Cardiac muscle cell (in vitro differentiated cells and primary cell): Measurements from ENCODE around the gene FAM20C. TPM values are rescaled to one million over a fixed set of nuclear protein-coding genes. Genes with fewer than 3 reads are reported as not detected.

Experiments
- polyA plus RNA-seq: library from polyadenylated mRNA; unstranded; fragments of >200 nt; fragmentation: Nextera tagmentation; extraction: Ambion mirVana; gene quantifications from 2 replicates; pipeline ENCODE4 v1.2.1, GENCODE V29; 2016
- total RNA-seq: library from RNA; depleted of rRNA; stranded (reverse); fragments of >200 nt; gene quantifications from 2 replicates; pipeline ENCODE4 v1.2.3, GENCODE V29; 2016

Gene FAM20C
- total and polyA plus RNA-seq, 2 experiments from 2014 or later = 4.9 to 15.7 TPM

Other genes with a start within 250 kb of the FAM20C start
- not detected in 2 replicates for gene FOXL3, start 97.6 kb downstream of the FAM20C start, total RNA-seq
- gene FOXL3, start 97.6 kb downstream of the FAM20C start, polyA plus RNA-seq = not detected in 2 replicates